Measurements from ENCODE around the gene LCOR. TPM values are rescaled to one million over a fixed set of nuclear protein-coding genes. Genes with fewer than 3 reads are reported as not detected.

Gene LCOR
- total RNA-seq, 2 experiments from 2014 or later, result 18.1 to 22.9 TPM

GRCh38 chr10:96986200-96986856 is 154.2 kb downstream of the LCOR start:
- Mint-ChIP-seq H3K27me3 (ENCODE audit: low read depth) (no peaks in the 10 kb centered on the region), H3K4me1 (ENCODE audit: low read depth) (peaks cover 8% of the 10 kb centered on the region), H3K9me3 (no peaks in the 10 kb centered on the region), H3K27ac (no peak overlapping the region), H3K36me3 (ENCODE audit: low read depth) (peaks cover 10% of the 10 kb centered on the region), H3K4me3 (no peak overlapping the region)
- DNase-seq, result no peak
- intact Hi-C loops (cut with micrococcal nuclease), result no loop called here
- CTCF ChIA-PET, result interaction anchor here (0.6 to 1.0 kb wide), 3 partner anchors 39 to 612 kb away, joined by 3 to 5 read pairs (median 3); no protein-coding TSS in a partner anchor

GRCh38 chr10:96987141-96987841 is 155.2 kb downstream of the LCOR start:
- H3K4me3 Mint-ChIP-seq, result no peak overlapping the region
- CTCF ChIA-PET, result interaction anchor here (0.6 to 1.0 kb wide), 3 partner anchors 38 to 613 kb away, joined by 3 to 5 read pairs (median 3); no protein-coding TSS in a partner anchor
- no peak overlapping the region for H3K27ac Mint-ChIP-seq
- DNase-seq, result no peak
- intact Hi-C loops (cut with micrococcal nuclease), result no loop called here
- no peaks in the 10 kb centered on the region for H3K9me3 Mint-ChIP-seq
- peaks cover 3% of the 10 kb centered on the region for H3K36me3 Mint-ChIP-seq (ENCODE audit: low read depth)
- H3K4me1 Mint-ChIP-seq (ENCODE audit: low read depth), result peaks cover 8% of the 10 kb centered on the region
- H3K27me3 Mint-ChIP-seq (ENCODE audit: low read depth), result no peaks in the 10 kb centered on the region

GRCh38 chr10:96987842-96988175 is 155.7 kb downstream of the LCOR start:
- CTCF ChIA-PET, result no interaction called here
- H3K4me1 Mint-ChIP-seq (ENCODE audit: low read depth), result peaks cover 8% of the 10 kb centered on the region
- H3K27me3 Mint-ChIP-seq (ENCODE audit: low read depth), result no peaks in the 10 kb centered on the region
- no peak for DNase-seq
- intact Hi-C loops (cut with micrococcal nuclease), result no loop called here
- no peak overlapping the region for H3K4me3 Mint-ChIP-seq
- H3K27ac Mint-ChIP-seq, result no peak overlapping the region
- no peaks in the 10 kb centered on the region for H3K9me3 Mint-ChIP-seq
- H3K36me3 Mint-ChIP-seq (ENCODE audit: low read depth), result peaks cover 2% of the 10 kb centered on the region

- no peaks in the 10 kb centered on the region for H3K27me3 Mint-ChIP-seq (ENCODE audit: low read depth)
- no peak for DNase-seq
- H3K4me1 Mint-ChIP-seq (ENCODE audit: low read depth), result peaks cover 8% of the 10 kb centered on the region
- H3K9me3 Mint-ChIP-seq, result no peaks in the 10 kb centered on the region
- intact Hi-C loops (cut with micrococcal nuclease), result no loop called here
- peaks cover 2% of the 10 kb centered on the region for H3K36me3 Mint-ChIP-seq (ENCODE audit: low read depth)
- CTCF ChIA-PET, result no interaction called here
- no peak overlapping the region for H3K27ac Mint-ChIP-seq
- no peak overlapping the region for H3K4me3 Mint-ChIP-seq
Observed at GRCh38 chr10:96988426-96988825, 156.3 kb downstream of the LCOR start.

GRCh38 chr10:96991313-96991841 is 159.3 kb downstream of the LCOR start:
- intact Hi-C loops (cut with micrococcal nuclease), result no loop called here
- no peak overlapping the region for H3K4me3 Mint-ChIP-seq
- H3K4me1 Mint-ChIP-seq (ENCODE audit: low read depth), result peaks cover 2% of the 10 kb centered on the region
- no peaks in the 10 kb centered on the region for H3K9me3 Mint-ChIP-seq
- CTCF ChIA-PET, result interaction anchor here (0.7 to 1.1 kb wide), 2 partner anchors 34 to 220 kb away, joined by 3 to 4 read pairs; no protein-coding TSS in a partner anchor
- no peak for DNase-seq
- H3K27me3 Mint-ChIP-seq (ENCODE audit: low read depth), result no peaks in the 10 kb centered on the region
- H3K27ac Mint-ChIP-seq, result no peak overlapping the region
- peaks cover 2% of the 10 kb centered on the region for H3K36me3 Mint-ChIP-seq (ENCODE audit: low read depth)

- no peaks in the 10 kb centered on the region for H3K9me3 Mint-ChIP-seq
- DNase-seq, result no peak
- H3K27ac Mint-ChIP-seq, result no peak overlapping the region
- no peaks in the 10 kb centered on the region for H3K27me3 Mint-ChIP-seq (ENCODE audit: low read depth)
- H3K4me3 Mint-ChIP-seq, result no peak overlapping the region
- peaks cover 2% of the 10 kb centered on the region for H3K4me1 Mint-ChIP-seq (ENCODE audit: low read depth)
- peaks cover 2% of the 10 kb centered on the region for H3K36me3 Mint-ChIP-seq (ENCODE audit: low read depth)
- CTCF ChIA-PET, result interaction anchor here (1.4 kb wide), 1 partner anchor 144 kb away, joined by 3 read pairs; no protein-coding TSS in a partner anchor
- intact Hi-C loops (cut with micrococcal nuclease), result no loop called here
Observed at GRCh38 chr10:96992721-96993120, 160.6 kb downstream of the LCOR start.

- intact Hi-C loops (cut with micrococcal nuclease), result no loop called here
- CTCF ChIA-PET, result interaction anchor here (0.8 to 2.3 kb wide), 2 partner anchors 29 to 42 kb away, joined by 3 to 9 read pairs; no protein-coding TSS in a partner anchor
- Mint-ChIP-seq H3K27ac (no peak overlapping the region), H3K36me3 (ENCODE audit: low read depth) (no peaks in the 10 kb centered on the region), H3K27me3 (ENCODE audit: low read depth) (no peaks in the 10 kb centered on the region), H3K4me1 (ENCODE audit: low read depth) (peaks cover 2% of the 10 kb centered on the region), H3K4me3 (no peak overlapping the region), H3K9me3 (no peaks in the 10 kb centered on the region)
- no peak for DNase-seq
Observed at GRCh38 chr10:96995851-96996250, 163.8 kb downstream of the LCOR start.

- no peak overlapping the region for H3K27ac Mint-ChIP-seq
- CTCF ChIA-PET, result interaction anchor here (2.3 kb wide), 1 partner anchor 29 kb away, joined by 9 read pairs; no protein-coding TSS in a partner anchor
- no peak overlapping the region for H3K4me3 Mint-ChIP-seq
- DNase-seq, result no peak
- no peaks in the 10 kb centered on the region for H3K9me3 Mint-ChIP-seq
- H3K27me3 Mint-ChIP-seq (ENCODE audit: low read depth), result no peaks in the 10 kb centered on the region
- H3K36me3 Mint-ChIP-seq (ENCODE audit: low read depth), result no peaks in the 10 kb centered on the region
- H3K4me1 Mint-ChIP-seq (ENCODE audit: low read depth), result no peaks in the 10 kb centered on the region
- intact Hi-C loops (cut with micrococcal nuclease), result no loop called here
Observed at GRCh38 chr10:96996275-96996965, 164.3 kb downstream of the LCOR start.

GRCh38 chr10:96998329-96998888 is 166.3 kb downstream of the LCOR start:
- no peak overlapping the region for H3K27ac Mint-ChIP-seq
- CTCF ChIA-PET, result no interaction called here
- DNase-seq, result no peak
- intact Hi-C loops (cut with micrococcal nuclease), result no loop called here
- H3K4me3 Mint-ChIP-seq, result no peak overlapping the region
- no peaks in the 10 kb centered on the region for H3K27me3 Mint-ChIP-seq (ENCODE audit: low read depth)
- no peaks in the 10 kb centered on the region for H3K9me3 Mint-ChIP-seq
- H3K4me1 Mint-ChIP-seq (ENCODE audit: low read depth), result no peaks in the 10 kb centered on the region
- no peaks in the 10 kb centered on the region for H3K36me3 Mint-ChIP-seq (ENCODE audit: low read depth)

- H3K9me3 Mint-ChIP-seq, result no peaks in the 10 kb centered on the region
- CTCF ChIA-PET, result no interaction called here
- H3K27ac Mint-ChIP-seq, result no peak overlapping the region
- DNase-seq, result no peak
- no peaks in the 10 kb centered on the region for H3K36me3 Mint-ChIP-seq (ENCODE audit: low read depth)
- no peaks in the 10 kb centered on the region for H3K4me1 Mint-ChIP-seq (ENCODE audit: low read depth)
- H3K27me3 Mint-ChIP-seq (ENCODE audit: low read depth), result no peaks in the 10 kb centered on the region
- no peak overlapping the region for H3K4me3 Mint-ChIP-seq
- intact Hi-C loops (cut with micrococcal nuclease), result no loop called here
Observed at GRCh38 chr10:96999337-96999736, 167.2 kb downstream of the LCOR start.

- no peak overlapping the region for H3K27ac Mint-ChIP-seq
- intact Hi-C loops (cut with micrococcal nuclease), result no loop called here
- H3K27me3 Mint-ChIP-seq (ENCODE audit: low read depth), result no peaks in the 10 kb centered on the region
- CTCF ChIA-PET, result interaction anchor here (1.0 kb wide), 1 partner anchor 38 kb away, joined by 3 read pairs; no protein-coding TSS in a partner anchor
- no peaks in the 10 kb centered on the region for H3K9me3 Mint-ChIP-seq
- H3K36me3 Mint-ChIP-seq (ENCODE audit: low read depth), result no peaks in the 10 kb centered on the region
- no peak overlapping the region for H3K4me3 Mint-ChIP-seq
- DNase-seq, result no peak
- no peaks in the 10 kb centered on the region for H3K4me1 Mint-ChIP-seq (ENCODE audit: low read depth)
Observed at GRCh38 chr10:96999987-97000386, 167.9 kb downstream of the LCOR start.

All from activated naive CD4-positive, alpha-beta T cell treated with anti-CD3 and anti-CD28 coated beads for 36 hours (primary cell).